Kidney (tissue), 14 donors: ENCODE measurements around the gene KCNK1. TPM values are rescaled to one million over a fixed set of nuclear protein-coding genes. Genes with fewer than 3 reads are reported as not detected.

Experiments used
- DNase-seq, 5 donors: peaks; one replicate each; pipeline ENCODE4 v3.0.0-alpha.2; 2013 to 2020
- FAIRE-seq: peaks from 2 replicates; lab custom pipeline; 2012; peaks lifted over from hg19 to GRCh38; lab: Jason Lieb, UNC
- H3K27ac ChIP-seq, 2 donors: one replicate each; pipeline ENCODE4 v1.7.0; 2013; ENCODE audit warnings: low read depth in 2 of 2, low read length in 2 of 2, inconsistent platforms in 1 of 2
- H3K27me3 ChIP-seq: one replicate; pipeline ENCODE4 v1.7.1; 2013; ENCODE audit warnings: low read length, inconsistent platforms; ENCODE audit not compliant: control insufficient read depth, insufficient read depth
- H3K36me3 ChIP-seq, 3 donors: one replicate each; pipeline versions ENCODE4 v1.7.0 to v1.7.1; 2013; ENCODE audit warnings: low read length in 3 of 3, control low read depth in 1 of 3, inconsistent platforms in 1 of 3; ENCODE audit not compliant: insufficient read depth in 3 of 3, control insufficient read depth in 2 of 3
- H3K4me1 ChIP-seq, 3 donors: one replicate each; pipeline versions ENCODE4 v1.7.0 to v1.7.1; 2013; ENCODE audit warnings: low read length in 3 of 3, inconsistent platforms in 1 of 3, low read depth in 1 of 3; ENCODE audit not compliant: control insufficient read depth in 2 of 3, insufficient read depth in 2 of 3
- H3K4me3 ChIP-seq, 3 donors: one replicate each; pipeline versions ENCODE4 v1.7.0 to v1.8.1; 2013; ENCODE audit warnings: low read length in 3 of 3, control low read depth in 1 of 3, inconsistent platforms in 1 of 3
- H3K9ac ChIP-seq, 3 donors: one replicate each; pipeline versions ENCODE4 v1.7.0 to v1.7.1; 2013; ENCODE audit warnings: low read length in 3 of 3, control low read depth in 1 of 3, inconsistent platforms in 1 of 3
- H3K9me3 ChIP-seq, 3 donors: one replicate each; pipeline versions ENCODE4 v1.7.0 to v1.7.1; 2013; ENCODE audit warnings: low read length in 3 of 3, control low read depth in 1 of 3, inconsistent platforms in 1 of 3; ENCODE audit not compliant: control insufficient read depth in 2 of 3, insufficient read depth in 1 of 3
- intact Hi-C: fragments of 100-400 bp; cut with DNase I; formaldehyde crosslinking; loops from one replicate; pipeline ENCODE4 v1.11.1; 2022
- polyA plus RNA-seq: library from polyadenylated mRNA; stranded (reverse); fragments of 350-450 nt; fragmentation: Illumina TruSeq; extraction: RNeasy Lipid Tissue Mini Kit (QIAGEN cat#74804); gene quantifications from one replicate; pipeline ENCODE4 v1.2.3, GENCODE V29; 2014; ENCODE audit warnings: low read depth, low replicate concordance; ENCODE audit not compliant: insufficient read depth
- total RNA-seq: library from RNA; stranded (reverse); fragmentation: NEBNext Ultra II Directional; extraction: Animal tissue kit (Norgen Biotek cat#: 25700); gene quantifications from one replicate; pipeline ENCODE4 v1.2.1, GENCODE V29; 2021
- TF ChIP-seq, protein P1 (sequence below): IDR thresholded peaks from 3 replicates; pipeline ENCODE4 v1.5.1; 2012; ENCODE audit warnings: mild to moderate bottlenecking, moderate library complexity, borderline replicate concordance; ENCODE audit not compliant: insufficient read depth; ENCODE audit errors: extremely low read depth
- donor health status: control.
- donor health status: control.
- donor health status: control.
- donor health status: control.
- donor health status: control.
- donor health status: DM: yes; HTN: yes; CAD: no.
- donor health status: Normal renal cell carcinoma (clear cell type).

Gene KCNK1
- total and polyA plus RNA-seq, 2 donors from 2014 or later, result 10.0 to 10.7 TPM

DNA sequence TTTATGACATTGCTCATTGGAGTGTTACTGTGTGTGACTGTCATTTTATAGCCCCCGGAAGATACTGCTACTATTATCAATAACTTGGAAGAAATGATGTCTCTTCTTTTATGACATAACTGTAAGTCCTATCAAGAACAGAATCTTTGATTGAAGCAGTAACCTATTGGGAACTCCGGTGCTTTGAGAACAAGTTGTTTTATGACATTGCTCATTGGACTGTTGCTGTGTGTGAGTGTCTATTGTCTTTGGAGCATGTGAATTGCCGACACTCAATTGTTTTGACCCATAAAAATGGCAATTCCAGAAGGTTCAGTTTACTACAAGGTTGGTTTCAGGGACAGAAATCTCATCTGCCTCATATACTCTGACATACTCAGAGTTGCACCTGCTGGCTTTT lies 8.0 kb downstream of the KCNK1 start:
- Histone ChIP-seq H3K27ac (no peak overlapping the region), H3K9ac (no peak overlapping the region), H3K9me3 (no peaks in the 10 kb centered on the region), H3K27me3 (no peaks in the 10 kb centered on the region), H3K36me3 (no peaks in the 10 kb centered on the region), H3K4me1 (no peaks in the 10 kb centered on the region), H3K4me3 (no peak overlapping the region)
- intact Hi-C loops, result no loop called here
- TF ChIP-seq, protein P1, sequence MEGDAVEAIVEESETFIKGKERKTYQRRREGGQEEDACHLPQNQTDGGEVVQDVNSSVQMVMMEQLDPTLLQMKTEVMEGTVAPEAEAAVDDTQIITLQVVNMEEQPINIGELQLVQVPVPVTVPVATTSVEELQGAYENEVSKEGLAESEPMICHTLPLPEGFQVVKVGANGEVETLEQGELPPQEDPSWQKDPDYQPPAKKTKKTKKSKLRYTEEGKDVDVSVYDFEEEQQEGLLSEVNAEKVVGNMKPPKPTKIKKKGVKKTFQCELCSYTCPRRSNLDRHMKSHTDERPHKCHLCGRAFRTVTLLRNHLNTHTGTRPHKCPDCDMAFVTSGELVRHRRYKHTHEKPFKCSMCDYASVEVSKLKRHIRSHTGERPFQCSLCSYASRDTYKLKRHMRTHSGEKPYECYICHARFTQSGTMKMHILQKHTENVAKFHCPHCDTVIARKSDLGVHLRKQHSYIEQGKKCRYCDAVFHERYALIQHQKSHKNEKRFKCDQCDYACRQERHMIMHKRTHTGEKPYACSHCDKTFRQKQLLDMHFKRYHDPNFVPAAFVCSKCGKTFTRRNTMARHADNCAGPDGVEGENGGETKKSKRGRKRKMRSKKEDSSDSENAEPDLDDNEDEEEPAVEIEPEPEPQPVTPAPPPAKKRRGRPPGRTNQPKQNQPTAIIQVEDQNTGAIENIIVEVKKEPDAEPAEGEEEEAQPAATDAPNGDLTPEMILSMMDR, result no peak
- DNase-seq (no peak), FAIRE-seq (no peak)

DNA sequence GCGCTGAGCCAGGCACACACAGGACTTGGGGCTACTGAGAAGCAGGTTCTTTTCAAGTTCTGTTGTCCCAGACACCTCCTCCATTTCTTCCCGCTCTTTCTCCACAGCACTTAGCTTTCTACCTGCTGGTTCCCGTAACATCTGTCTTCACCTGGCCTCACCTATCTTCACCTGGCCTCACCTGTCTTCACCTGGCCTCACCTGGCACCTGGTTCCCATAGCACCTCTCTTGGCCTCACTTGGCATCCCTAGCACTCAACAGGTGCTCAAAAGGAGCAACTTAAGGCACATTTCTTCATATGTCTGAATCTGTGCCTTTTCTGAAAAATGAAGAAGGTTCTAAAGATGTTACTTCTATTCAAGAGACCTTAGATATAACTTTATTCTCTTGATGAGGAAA lies 10.4 kb downstream of the KCNK1 start:
- DNase-seq (no peak), FAIRE-seq (no peak)
- TF ChIP-seq, protein P1, result no peak
- H3K36me3 ChIP-seq, result no peaks in the 10 kb centered on the region
- no peaks in the 10 kb centered on the region for H3K27me3 ChIP-seq
- no peaks in the 10 kb centered on the region for H3K4me1 ChIP-seq
- H3K27ac ChIP-seq, result no peak overlapping the region
- intact Hi-C loops, result no loop called here
- H3K9ac ChIP-seq, result no peak overlapping the region
- no peak overlapping the region for H3K4me3 ChIP-seq
- H3K9me3 ChIP-seq, result no peaks in the 10 kb centered on the region

DNA sequence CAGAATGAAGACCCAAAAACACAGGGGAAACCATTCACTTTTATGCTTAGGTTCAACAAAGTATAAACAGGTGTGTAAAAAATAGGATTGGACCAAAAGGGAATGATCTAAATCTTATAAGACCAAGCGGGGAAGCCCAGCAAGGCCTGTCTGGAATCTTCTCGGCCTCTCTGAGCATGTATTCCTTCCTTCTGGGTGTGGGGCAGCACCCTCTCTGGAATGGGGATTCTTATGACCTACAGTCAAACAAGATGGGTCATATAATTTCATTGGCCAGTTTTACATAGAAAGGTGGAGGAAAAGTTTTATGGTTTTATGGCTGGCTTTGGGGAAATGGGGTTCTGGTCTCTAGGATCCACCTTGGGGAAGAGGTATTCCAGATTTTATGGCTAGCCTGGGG lies 11.2 kb downstream of the KCNK1 start:
- Histone ChIP-seq H3K27ac (no peak overlapping the region), H3K4me1 (no peaks in the 10 kb centered on the region), H3K4me3 (no peak overlapping the region), H3K9ac (no peak overlapping the region), H3K27me3 (no peaks in the 10 kb centered on the region), H3K36me3 (no peaks in the 10 kb centered on the region), H3K9me3 (no peaks in the 10 kb centered on the region)
- intact Hi-C loops, result no loop called here
- DNase-seq, result no peak
- no peak for FAIRE-seq
- TF ChIP-seq, protein P1, result no peak

DNA sequence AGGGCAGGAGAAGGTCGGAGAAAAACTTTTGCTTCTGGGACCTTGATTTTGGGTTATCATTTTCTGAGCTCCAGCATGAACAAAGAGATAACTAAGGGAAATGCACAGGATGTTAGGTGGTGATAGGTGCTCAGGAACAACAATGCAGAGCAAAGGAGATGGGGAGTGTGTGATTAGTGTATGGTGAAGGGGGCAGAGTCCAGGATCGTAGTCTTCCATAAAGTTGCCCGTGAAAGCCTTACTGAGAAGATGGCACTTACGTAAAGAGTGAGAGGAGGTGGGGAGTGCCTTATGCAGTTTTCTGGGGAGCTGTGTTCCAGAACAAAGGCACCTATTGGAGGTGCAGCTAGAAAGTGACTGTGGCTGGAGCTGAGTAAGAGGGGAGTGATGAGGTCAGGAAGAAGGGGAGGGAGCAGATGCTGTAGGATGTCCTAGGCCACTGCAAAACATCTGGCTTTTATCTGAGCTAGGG lies 11.6 kb downstream of the KCNK1 start:
- intact Hi-C loops, result no loop called here
- Histone ChIP-seq H3K9ac (no peak overlapping the region), H3K36me3 (no peaks in the 10 kb centered on the region), H3K9me3 (no peaks in the 10 kb centered on the region), H3K4me3 (no peak overlapping the region), H3K27me3 (no peaks in the 10 kb centered on the region), H3K27ac (no peak overlapping the region), H3K4me1 (no peaks in the 10 kb centered on the region)
- TF ChIP-seq, protein P1, result no peak
- FAIRE-seq, result no peak
- no peak for DNase-seq
